ENCODE data around the gene RAI1. TPM values are rescaled to one million over a fixed set of nuclear protein-coding genes. Genes with fewer than 3 reads are reported as not detected.
A peak's percentile ranks its signal among the peaks of the same experiment; 100 is the strongest.

Gene RAI1
- total and polyA plus RNA-seq, 10 donors, result 5.4 to 61.9 (median 35.2) TPM

DNA sequence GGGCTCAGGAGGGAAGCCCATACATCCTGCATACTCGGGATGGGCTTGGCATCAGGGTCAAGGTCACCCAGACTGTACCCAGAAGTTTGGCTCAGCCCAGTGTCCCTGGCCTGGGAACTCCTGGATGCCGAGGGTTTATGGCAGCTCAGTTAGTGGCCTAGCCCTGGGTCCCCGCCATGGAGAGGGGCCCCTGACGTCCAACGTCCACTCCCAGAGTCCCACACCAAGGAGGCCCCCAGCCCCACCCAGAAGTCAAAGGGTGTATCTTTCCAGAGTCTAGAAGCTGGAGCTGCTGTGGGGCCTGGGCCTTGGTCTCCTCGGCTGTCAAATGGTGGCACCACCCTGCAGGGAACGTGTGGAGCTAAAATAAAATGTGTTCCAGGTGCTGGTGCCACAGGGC is 79.1 kb downstream of the RAI1 start:
- intact Hi-C loops (cut with DNase I; ENCODE audit: low total_unique reads), result no loop called here

DNA sequence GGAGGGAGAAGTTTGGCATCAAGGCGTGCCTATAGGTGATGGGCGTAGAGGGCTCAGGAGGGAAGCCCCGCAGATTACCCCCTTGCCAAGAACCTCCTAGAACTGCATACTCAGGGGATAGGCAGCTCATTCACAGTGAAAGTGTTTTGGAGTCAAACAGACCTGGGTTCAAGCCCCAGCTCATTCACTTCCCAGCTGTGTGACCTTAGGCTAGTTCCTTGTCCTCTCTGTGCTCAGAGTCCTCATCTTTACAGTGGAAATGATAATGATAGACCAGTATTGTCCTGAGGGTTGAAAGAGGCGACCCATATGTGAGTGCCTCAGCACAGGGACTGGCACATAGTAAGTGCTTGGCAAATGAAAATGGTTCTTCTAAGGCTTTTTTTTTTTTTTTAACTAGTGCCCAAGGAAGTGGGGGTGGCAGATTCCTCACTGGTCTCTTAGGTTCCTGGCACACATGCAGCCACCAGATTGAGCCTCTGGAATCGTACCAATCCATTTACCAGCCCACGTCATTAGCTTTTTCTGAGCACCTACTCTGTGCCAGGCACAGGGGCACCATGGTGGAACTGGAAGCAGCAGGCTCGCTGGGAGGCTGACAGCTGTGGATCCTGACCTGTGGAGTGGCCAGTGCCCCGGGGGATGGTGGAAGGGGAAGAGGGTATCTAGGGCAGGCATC is 79.8 kb downstream of the RAI1 start:
- H3K27me3 ChIP-seq (replicated peaks in 1 of 7), result no peaks in the 10 kb centered on the region
- H3K27ac ChIP-seq, result peak overlapping the region in 1 of 8 donors; percentile 27
- H3K9me3 ChIP-seq, result no peaks in the 10 kb centered on the region
- TF ChIP-seq POLR2A (IDR thresholded peaks at IDR 0.05), result no peak
- TF ChIP-seq, protein P1, sequence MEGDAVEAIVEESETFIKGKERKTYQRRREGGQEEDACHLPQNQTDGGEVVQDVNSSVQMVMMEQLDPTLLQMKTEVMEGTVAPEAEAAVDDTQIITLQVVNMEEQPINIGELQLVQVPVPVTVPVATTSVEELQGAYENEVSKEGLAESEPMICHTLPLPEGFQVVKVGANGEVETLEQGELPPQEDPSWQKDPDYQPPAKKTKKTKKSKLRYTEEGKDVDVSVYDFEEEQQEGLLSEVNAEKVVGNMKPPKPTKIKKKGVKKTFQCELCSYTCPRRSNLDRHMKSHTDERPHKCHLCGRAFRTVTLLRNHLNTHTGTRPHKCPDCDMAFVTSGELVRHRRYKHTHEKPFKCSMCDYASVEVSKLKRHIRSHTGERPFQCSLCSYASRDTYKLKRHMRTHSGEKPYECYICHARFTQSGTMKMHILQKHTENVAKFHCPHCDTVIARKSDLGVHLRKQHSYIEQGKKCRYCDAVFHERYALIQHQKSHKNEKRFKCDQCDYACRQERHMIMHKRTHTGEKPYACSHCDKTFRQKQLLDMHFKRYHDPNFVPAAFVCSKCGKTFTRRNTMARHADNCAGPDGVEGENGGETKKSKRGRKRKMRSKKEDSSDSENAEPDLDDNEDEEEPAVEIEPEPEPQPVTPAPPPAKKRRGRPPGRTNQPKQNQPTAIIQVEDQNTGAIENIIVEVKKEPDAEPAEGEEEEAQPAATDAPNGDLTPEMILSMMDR (IDR thresholded peaks at IDR 0.05 in 8 of 11, conservative IDR thresholded peaks at IDR 0.05 in 3 of 11), result no peak
- no peak overlapping the region for H3K4me3 ChIP-seq
- H3K4me1 ChIP-seq, result peaks cover 19 to 100% (median 71%) of the 10 kb centered on the region in 6 donors
- H3K36me3 ChIP-seq, result peaks cover 0 to 18% (median 0%) of the 10 kb centered on the region in 6 donors
- 85 to 90% (median 89%) methylated on average over 8 of the region's 8 CpGs for WGBS, 5 donors
- no peak for DNase-seq
- intact Hi-C loops (cut with DNase I; ENCODE audit: low total_unique reads), result no loop called here

More for the DNA sequence above, 79.1 kb downstream of the RAI1 start:
- no peaks in the 10 kb centered on the region for H3K9me3 ChIP-seq
- 61 to 93% (median 81%) methylated on average over 3 to 7 of the region's 7 CpGs for WGBS, 5 donors
- no peak overlapping the region for H3K4me3 ChIP-seq
- H3K27ac ChIP-seq, result peak overlapping the region in 1 of 8 donors; percentile 6
- TF ChIP-seq, protein P1 (IDR thresholded peaks at IDR 0.05 in 8 of 11, conservative IDR thresholded peaks at IDR 0.05 in 3 of 11), result no peak
- no peak for TF ChIP-seq POLR2AphosphoS5 (IDR thresholded peaks at IDR 0.05)
- no peaks in the 10 kb centered on the region for H3K27me3 ChIP-seq (replicated peaks in 1 of 7)
- no peak for DNase-seq
- peaks cover 14 to 100% (median 68%) of the 10 kb centered on the region in 6 donors for H3K4me1 ChIP-seq
- H3K36me3 ChIP-seq, result peaks cover 0 to 16% (median 0%) of the 10 kb centered on the region in 6 donors

DNA sequence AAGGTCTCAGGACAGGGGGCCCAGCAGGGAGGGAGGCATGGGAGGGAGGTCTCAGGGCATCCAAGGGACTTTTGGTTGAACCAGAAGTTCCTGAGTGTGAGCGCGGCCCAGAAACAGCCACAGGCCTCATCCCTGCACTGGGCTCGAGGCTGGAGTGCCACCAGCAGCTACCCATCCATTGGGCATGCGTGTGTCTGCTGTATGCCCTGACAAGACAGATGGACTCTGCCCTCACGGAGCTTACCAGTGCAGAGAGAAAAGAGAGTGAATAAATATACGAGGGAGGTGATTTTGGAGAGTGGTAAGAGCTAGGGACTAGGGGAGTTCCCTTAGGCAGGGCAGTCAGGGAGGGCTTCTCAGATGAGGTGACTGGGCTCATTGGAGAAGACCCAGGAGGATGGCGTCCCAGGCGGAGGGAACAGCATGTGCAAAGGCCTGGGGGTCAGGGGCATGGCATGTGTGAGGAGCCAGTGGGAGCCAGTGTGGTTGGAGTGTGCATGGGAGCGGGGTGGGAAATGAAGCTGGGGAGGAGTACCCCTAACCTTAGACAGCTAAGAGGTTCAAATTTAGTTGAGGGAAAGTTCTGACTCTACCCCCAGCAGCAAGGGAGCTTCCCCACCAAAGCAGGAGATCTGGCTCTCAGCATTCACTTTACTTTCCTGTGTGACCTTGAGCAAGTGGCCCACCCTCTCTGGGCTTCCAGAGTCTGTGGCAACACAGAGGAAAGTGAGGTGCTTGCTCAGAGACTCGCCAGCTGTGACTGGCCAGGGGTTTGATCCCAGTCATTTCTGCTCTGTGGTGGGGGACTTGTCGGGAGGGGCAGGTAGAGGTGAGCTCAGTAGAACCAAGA is 80.9 kb downstream of the RAI1 start:
- H3K4me3 ChIP-seq, result no peak overlapping the region
- TF ChIP-seq POLR2AphosphoS5 (IDR thresholded peaks at IDR 0.05), result no peak
- TF ChIP-seq, protein P1 (IDR thresholded peaks at IDR 0.05 in 8 of 11, conservative IDR thresholded peaks at IDR 0.05 in 3 of 11), result no peak
- TF ChIP-seq POLR2A (IDR thresholded peaks at IDR 0.05), result no peak
- no peaks in the 10 kb centered on the region for H3K9me3 ChIP-seq
- DNase-seq, result no peak
- peaks cover 0 to 18% (median 0%) of the 10 kb centered on the region in 6 donors for H3K36me3 ChIP-seq
- intact Hi-C loops (cut with DNase I; ENCODE audit: low total_unique reads), result no loop called here
- WGBS, 5 donors, result 84 to 91% (median 86%) methylated on average over 10 to 11 of the region's 11 CpGs
- peak overlapping the region in 3 of 8 donors; percentile 27 to 43 (median 39) for H3K27ac ChIP-seq
- peaks cover 20 to 100% (median 73%) of the 10 kb centered on the region in 6 donors for H3K4me1 ChIP-seq
- no peaks in the 10 kb centered on the region for H3K27me3 ChIP-seq (replicated peaks in 1 of 7)

DNA sequence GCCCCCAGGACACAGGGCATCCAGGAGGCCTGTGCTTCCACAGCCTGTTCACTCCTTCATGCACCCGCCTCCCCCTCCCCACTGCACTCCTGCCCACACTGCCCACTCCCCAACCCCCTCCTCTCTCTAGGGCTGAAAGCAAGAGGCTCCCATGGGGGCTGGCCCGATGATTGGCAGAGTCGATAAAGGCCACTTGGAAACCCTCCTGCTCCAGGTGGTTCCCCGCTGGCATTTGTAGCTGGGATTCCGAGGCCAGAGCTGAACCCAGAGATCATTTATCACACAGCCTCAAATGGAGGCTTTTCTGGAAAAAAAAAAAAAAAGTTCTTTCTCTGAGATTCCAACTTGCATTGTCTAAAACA is 81.5 kb downstream of the RAI1 start:
- intact Hi-C loops (cut with DNase I; ENCODE audit: low total_unique reads), result no loop called here
- Histone ChIP-seq H3K9me3 (no peaks in the 10 kb centered on the region), H3K27ac (peak overlapping the region in 5 of 8 donors; percentile 21 to 43 (median 37)), H3K36me3 (peaks cover 0 to 18% (median 0%) of the 10 kb centered on the region in 6 donors), H3K4me3 (no peak overlapping the region), H3K4me1 (peaks cover 16 to 100% (median 70%) of the 10 kb centered on the region in 6 donors), H3K27me3 (replicated peaks in 1 of 7) (no peaks in the 10 kb centered on the region)
- no peak for DNase-seq
- TF ChIP-seq, protein P1 (IDR thresholded peaks at IDR 0.05 in 8 of 11, conservative IDR thresholded peaks at IDR 0.05 in 3 of 11), result no peak
- TF ChIP-seq POLR2AphosphoS5 (IDR thresholded peaks at IDR 0.05), result no peak
- no peak for TF ChIP-seq POLR2A (IDR thresholded peaks at IDR 0.05)
- 69 to 89% (median 78%) methylated on average over 5 of the region's 5 CpGs for WGBS, 5 donors

Data from spleen (tissue), 11 donors.